Ovary (tissue), 9 donors: ENCODE data around the gene SCN5A. TPM values are rescaled to one million over a fixed set of nuclear protein-coding genes. Genes with fewer than 3 reads are reported as not detected.
A peak's percentile ranks its signal among the peaks of the same experiment; 100 is the strongest.

Experiments
- DNase-seq, 5 donors: peaks; one replicate each; pipeline ENCODE4 v3.0.0-alpha.2; 2019 to 2020
- H3K27ac ChIP-seq, 2 donors: fragments of 200-600 bp; one replicate each; pipeline versions ENCODE4 v1.5.1 to v1.8.0; 2019 to 2022
- H3K27me3 ChIP-seq: fragments of 200-600 bp; one replicate; pipeline ENCODE4 v1.8.0; 2022
- H3K36me3 ChIP-seq: fragments of 200-600 bp; sonication (generic); one replicate; pipeline ENCODE4 v1.5.1; 2019
- H3K4me1 ChIP-seq: one replicate; pipeline ENCODE4 v1.8.1; 2013; ENCODE audit warnings: mild to moderate bottlenecking, moderate library complexity; ENCODE audit not compliant: insufficient read depth
- H3K4me3 ChIP-seq: fragments of 200-600 bp; sonication (generic); one replicate; pipeline ENCODE4 v1.5.1; 2017
- H3K9me3 ChIP-seq, 2 donors: fragments of 200-600 bp in 1 of 2; sonication (generic) in 1 of 2; one replicate each; pipeline versions ENCODE4 v1.5.1 to v1.8.1; 2013 to 2019; ENCODE audit warnings: mild to moderate bottlenecking in 1 of 2, moderate library complexity in 1 of 2
- CTCF ChIP-seq, 3 donors: fragments of 450-650 bp in 2 of 3; fragments of 200-600 bp in 1 of 3; IDR thresholded peaks; one replicate each; pipeline versions ENCODE4 v1.5.1 to v1.8.0; 2016 to 2022; ENCODE audit warnings: antibody characterized with exemption in 3 of 3, mild to moderate bottlenecking in 1 of 3
- EP300 ChIP-seq: sonication (generic); formaldehyde crosslinking; IDR thresholded peaks from one replicate; pipeline ENCODE4 v1.6.1; 2017; ENCODE audit warnings: antibody characterized with exemption
- POLR2A ChIP-seq: fragments of 450-650 bp; IDR thresholded peaks from one replicate; pipeline ENCODE4 v1.6.1; 2017; ENCODE audit warnings: antibody characterized with exemption, mild to moderate bottlenecking, moderate library complexity
- WGBS, 3 donors: extraction: QIAGEN DNeasy Blood & Tissue Kit in 1 of 3; methylation state at CpG; one replicate each; pipeline versions ENCODE4 v1.1.5 to v1.1.7; 2013 to 2017; 5-methylcytosine and 5-hydroxymethylcytosine counted together
- intact Hi-C, 4 donors: fragments of 100-400 bp; cut with DNase I; formaldehyde crosslinking; loops; one replicate each; pipeline versions ENCODE4 v1.11.0 to v1.15.1; 2022 to 2023
- polyA plus RNA-seq, 2 donors: library from polyadenylated mRNA; stranded (reverse); fragments of 200-250 nt in 1 of 2; fragments of 350-450 nt in 1 of 2; fragmentation: Illumina TruSeq in 1 of 2; extraction: RNeasy Lipid Tissue Mini Kit (QIAGEN cat#74804) in 1 of 2; gene quantifications; one replicate each; pipeline ENCODE4 v1.2.3, GENCODE V29; 2013 to 2014
- total RNA-seq, 7 donors: library from RNA; depleted of rRNA in 2 of 7; stranded (reverse); fragments of >200 nt in 2 of 7; fragmentation: NEBNext Ultra II Directional in 3 of 7; extraction: Animal tissue kit (Norgen Biotek cat#: 25700) in 3 of 7; gene quantifications; one replicate each; pipeline versions ENCODE4 v1.1.0 to v1.2.4, GENCODE V29; 2016 to 2023
- donor health status: DM: no; HTN: no; CAD: no; lungs with moderate emphysema.
- donor health status: DM: no; HTN: no; CAD: no.
- donor health status: Bipolar disorder and iron deficiency.
- donor health status: DM: yes; HTN: yes; CAD: no.
- donor health status: DM: no; HTN: no; CAD: no.
- donor health status: DM: yes; HTN: yes; CAD: no.

Gene SCN5A
- total and polyA plus RNA-seq, 9 donors = 0.67 to 4.7 (median 2.1) TPM

GRCh38 chr3:38586546-38587520 lies 62.7 kb downstream of the SCN5A start:
- H3K27me3 ChIP-seq = no peaks in the 10 kb centered on the region
- no peak overlapping the region for H3K4me3 ChIP-seq
- WGBS, 3 donors = 84 to 89% (median 85%) methylated on average over 14 of the region's 14 CpGs
- H3K27ac ChIP-seq = no peak overlapping the region
- TF ChIP-seq POLR2A (no peak), CTCF (IDR thresholded peaks at IDR 0.05) (no peak), EP300 (no peak)
- intact Hi-C loops = no loop called here
- no peaks in the 10 kb centered on the region for H3K36me3 ChIP-seq
- no peaks in the 10 kb centered on the region for H3K9me3 ChIP-seq
- no peaks in the 10 kb centered on the region for H3K4me1 ChIP-seq
- peak in 1 of 5 donors; percentile 3 for DNase-seq

GRCh38 chr3:38585791-38586420 lies 63.6 kb downstream of the SCN5A start:
- intact Hi-C loops = no loop called here
- DNase-seq = peak in 1 of 5 donors; percentile 8
- 90 to 94% (median 90%) methylated on average over 8 of the region's 8 CpGs for WGBS, 3 donors
- H3K9me3 ChIP-seq = no peaks in the 10 kb centered on the region
- H3K27me3 ChIP-seq = no peaks in the 10 kb centered on the region
- no peaks in the 10 kb centered on the region for H3K36me3 ChIP-seq
- H3K4me3 ChIP-seq = no peak overlapping the region
- no peak for TF ChIP-seq POLR2A
- TF ChIP-seq CTCF (IDR thresholded peaks at IDR 0.05) = no peak
- no peak for TF ChIP-seq EP300
- no peaks in the 10 kb centered on the region for H3K4me1 ChIP-seq
- H3K27ac ChIP-seq = no peak overlapping the region

- Histone ChIP-seq H3K27me3 (no peaks in the 10 kb centered on the region), H3K4me1 (no peaks in the 10 kb centered on the region), H3K9me3 (no peaks in the 10 kb centered on the region), H3K4me3 (no peak overlapping the region), H3K36me3 (no peaks in the 10 kb centered on the region), H3K27ac (no peak overlapping the region)
- no peak for TF ChIP-seq EP300
- no peak for TF ChIP-seq POLR2A
- TF ChIP-seq CTCF (IDR thresholded peaks at IDR 0.05) = no peak
- no peak for DNase-seq
- WGBS, 3 donors = 91 to 96% (median 92%) methylated on average over 6 of the region's 6 CpGs
- intact Hi-C loops = no loop called here
Observed at GRCh38 chr3:38583688-38584087, 65.8 kb downstream of the SCN5A start.

GRCh38 chr3:38582941-38583645 lies 66.4 kb downstream of the SCN5A start:
- no peaks in the 10 kb centered on the region for H3K27me3 ChIP-seq
- H3K4me1 ChIP-seq = no peaks in the 10 kb centered on the region
- no peaks in the 10 kb centered on the region for H3K9me3 ChIP-seq
- no peaks in the 10 kb centered on the region for H3K36me3 ChIP-seq
- no peak overlapping the region for H3K4me3 ChIP-seq
- H3K27ac ChIP-seq = no peak overlapping the region
- DNase-seq = peak in 1 of 5 donors; percentile 8
- WGBS, 3 donors = 33 to 42% (median 36%) methylated on average over 8 of the region's 8 CpGs
- TF ChIP-seq POLR2A (no peak), CTCF (IDR thresholded peaks at IDR 0.05) (no peak), EP300 (no peak)
- intact Hi-C loops = no loop called here
